SK-N-SH (cell line): Measurements from ENCODE around the gene RB1. TPM values are rescaled to one million over a fixed set of nuclear protein-coding genes. Genes with fewer than 3 reads are reported as not detected.

Source experiments
- CTCF ChIA-PET: fragments of 300-600, 350-600 bp; formaldehyde crosslinking; extraction: SDS; loops from one replicate; lab custom pipeline; 2021; lab: Yijun Ruan, JAX
- POLR2A ChIA-PET: fragments of 350-600 bp; sonication (Branson Sonifier 250); formaldehyde crosslinking; extraction: SDS; loops from one replicate; lab custom pipeline; 2020; ENCODE audit warnings: antibody characterized with exemption, inconsistent platforms; lab: Yijun Ruan, JAX
- DNase-seq: peaks from one replicate; pipeline ENCODE4 v3.0.0; 2012
- H2AFZ ChIP-seq: fragments of 200-600 bp; sonication (generic); 2 replicates; pipeline ENCODE4 v1.8.1; 2016; ENCODE audit warnings: antibody characterized with exemption, mild to moderate bottlenecking, low read depth
- H3F3A ChIP-seq: fragments of 200-600 bp; sonication (generic); replicated peaks from 2 replicates; pipeline ENCODE3; 2016; ENCODE audit warnings: antibody characterized with exemption, mild to moderate bottlenecking; ENCODE audit not compliant: insufficient read depth
- H3K27ac ChIP-seq, 2 experiments: fragments of 200-500 bp in 1 of 2; fragments of 200-600 bp in 1 of 2; sonication (Bioruptor generic) in 1 of 2; sonication (generic), shearing (Covaris generic) in 1 of 2; 2 replicates each; pipeline versions ENCODE4 v1.5.1 to v1.6.1; 2014 to 2016; ENCODE audit warnings: low read depth in 2 of 2, inconsistent platforms in 1 of 2, low read length in 1 of 2, mild to moderate bottlenecking in 1 of 2, mixed read lengths in 1 of 2
- H3K27me3 ChIP-seq: fragments of 200-600 bp; sonication (generic), shearing (Covaris generic); 2 replicates; pipeline ENCODE4 v1.6.1; 2016; ENCODE audit warnings: mixed run types; ENCODE audit not compliant: insufficient read depth
- H3K36me3 ChIP-seq, 2 experiments: fragments of 200-500 bp in 1 of 2; fragments of 200-600 bp in 1 of 2; sonication (Bioruptor generic) in 1 of 2; sonication (generic) in 1 of 2; replicated peaks in 1 of 2; 2 replicates each; pipeline versions ENCODE3 to v1.5.1; 2014 to 2016; ENCODE audit warnings: low read length in 1 of 2, mild to moderate bottlenecking in 1 of 2; ENCODE audit not compliant: insufficient read depth in 2 of 2, control insufficient read depth in 1 of 2
- H3K4me1 ChIP-seq, 2 experiments: fragments of 200-500 bp in 1 of 2; fragments of 200-600 bp in 1 of 2; sonication (Bioruptor generic) in 1 of 2; sonication (generic), shearing (Covaris generic) in 1 of 2; 2 replicates each; pipeline versions ENCODE4 v1.5.1 to v1.6.1; 2014 to 2016; ENCODE audit warnings: low read depth in 1 of 2, low read length in 1 of 2, mixed run types in 1 of 2; ENCODE audit not compliant: insufficient read depth in 2 of 2, control insufficient read depth in 1 of 2
- H3K4me2 ChIP-seq: fragments of 200-600 bp; sonication (generic), shearing (Covaris generic); 2 replicates; pipeline ENCODE4 v1.6.1; 2017; ENCODE audit warnings: mixed run types
- H3K4me3 ChIP-seq, 2 experiments: fragments of 200-500 bp in 1 of 2; fragments of 200-600 bp in 1 of 2; sonication (Bioruptor generic) in 1 of 2; sonication (generic), shearing (Covaris generic) in 1 of 2; 2 replicates each; pipeline versions ENCODE4 v1.5.1 to v1.8.1; 2014 to 2016; ENCODE audit warnings: low read depth in 2 of 2, inconsistent platforms in 1 of 2, low read length in 1 of 2, mild to moderate bottlenecking in 1 of 2, mixed read lengths in 1 of 2, moderate library complexity in 1 of 2
- H3K79me2 ChIP-seq: fragments of 200-600 bp; sonication (generic); 2 replicates; pipeline ENCODE4 v1.8.1; 2017; ENCODE audit warnings: mild to moderate bottlenecking; ENCODE audit not compliant: insufficient read depth
- H3K9ac ChIP-seq: fragments of 200-600 bp; sonication (generic); 2 replicates; pipeline ENCODE4 v1.6.1; 2017; ENCODE audit warnings: mixed run types
- H3K9me2 ChIP-seq: fragments of 200-600 bp; sonication (generic); 2 replicates; pipeline ENCODE4 v1.6.1; 2017; ENCODE audit warnings: mixed run types
- H3K9me3 ChIP-seq: fragments of 200-600 bp; sonication (generic); 2 replicates; pipeline ENCODE4 v1.6.1; 2017; ENCODE audit warnings: mixed run types, mild to moderate bottlenecking, moderate library complexity
- H4K20me1 ChIP-seq: fragments of 200-600 bp; sonication (generic); 2 replicates; pipeline ENCODE4 v1.6.1; 2017; ENCODE audit warnings: mild to moderate bottlenecking, mixed run types; ENCODE audit not compliant: insufficient read depth
- CTCF ChIP-seq: fragments of 200-600 bp; sonication (generic); IDR thresholded peaks from 2 replicates; pipeline ENCODE4 v1.6.1; 2017; ENCODE audit warnings: antibody characterized with exemption, mild to moderate bottlenecking, moderate library complexity
- ELF1 ChIP-seq: IDR thresholded peaks from 2 replicates; pipeline ENCODE4 v1.4.0; 2012
- EZH2phosphoT487 ChIP-seq: fragments of 200-600 bp; sonication (generic); IDR thresholded peaks from 2 replicates; pipeline ENCODE4 v1.6.1; 2017; ENCODE audit warnings: low read depth, mixed run types, mild to moderate bottlenecking, antibody characterized with exemption, moderate library complexity, borderline replicate concordance
- FOSL2 ChIP-seq: IDR thresholded peaks from 2 replicates; pipeline ENCODE4 v1.4.0; 2012; ENCODE audit warnings: low read depth, mild to moderate bottlenecking, moderate library complexity, borderline replicate concordance
- FOXJ3 ChIP-seq: sonication (generic); formaldehyde crosslinking; IDR thresholded peaks from 2 replicates; pipeline ENCODE4 v1.5.1; 2020; ENCODE audit warnings: mild to moderate bottlenecking, missing genetic modification reagents
- JUND ChIP-seq: IDR thresholded peaks from 2 replicates; pipeline ENCODE4 v1.4.0; 2012
- MEF2A ChIP-seq: IDR thresholded peaks from 2 replicates; pipeline ENCODE4 v1.4.0; 2012; ENCODE audit warnings: low read depth, borderline replicate concordance
- MXI1 ChIP-seq: IDR thresholded peaks from 2 replicates; pipeline ENCODE4 v1.6.1; 2012; ENCODE audit warnings: mild to moderate bottlenecking, low read depth, low read length, improper control_type of control experiment
- NFIC ChIP-seq: IDR thresholded peaks from 2 replicates; pipeline ENCODE4 v1.4.0; 2012; ENCODE audit warnings: borderline replicate concordance
- POLR2AphosphoS5 ChIP-seq: IDR thresholded peaks from 2 replicates; pipeline ENCODE4 v1.6.1; 2012; ENCODE audit warnings: low read depth, low read length
- TCF12 ChIP-seq: IDR thresholded peaks from 2 replicates; pipeline ENCODE4 v1.4.0; 2012
- ZBTB33 ChIP-seq: IDR thresholded peaks from 2 replicates; pipeline ENCODE4 v1.4.0; 2012; ENCODE audit warnings: low read depth, borderline replicate concordance
- WGBS: methylation state at CpG from one replicate; pipeline ENCODE4 v1.1.6; 2017; ENCODE audit warnings: low lambda C conversion rate; 5-methylcytosine and 5-hydroxymethylcytosine counted together
- polyA plus RNA-seq, 3 experiments: library from polyadenylated mRNA; depleted of rRNA; stranded (reverse); fragments of >200 nt; gene quantifications; 2 replicates each; pipeline ENCODE4 v1.2.3, GENCODE V29; 2012

The RB1 gene
- polyA plus RNA-seq, 1 of the 3 experiments (the other 2 are of a cell fraction) = 11.5 TPM

GRCh38 chr13:48429036-48429435, 125.5 kb downstream of the RB1 start:
- 92% methylated on average over 3 of the region's 3 CpGs for WGBS
- peaks cover 7% of the 10 kb centered on the region for H3F3A ChIP-seq
- no peaks in the 10 kb centered on the region for H3K9me3 ChIP-seq
- H3K9ac ChIP-seq = no peak overlapping the region
- CTCF ChIA-PET = interaction anchor here (1.1 kb wide), 1 partner anchor 12 kb away, joined by 3 read pairs; no protein-coding TSS in a partner anchor
- no peak overlapping the region for H3K27ac ChIP-seq
- no peak for TF ChIP-seq CTCF
- no peak for TF ChIP-seq EZH2phosphoT487
- no peak for TF ChIP-seq ZBTB33
- no peak for TF ChIP-seq NFIC
- TF ChIP-seq FOSL2 = no peak
- TF ChIP-seq MXI1 = no peak
- TF ChIP-seq TCF12 = no peak
- H3K36me3 ChIP-seq = peaks cover 0 to 11% of the 10 kb centered on the region in 2 experiments
- H4K20me1 ChIP-seq = no peaks in the 10 kb centered on the region
- no peak overlapping the region for H3K4me2 ChIP-seq
- H3K79me2 ChIP-seq = peaks cover 8% of the 10 kb centered on the region; the same call in 1 of the 2 replicates
- H3K4me3 ChIP-seq = no peak overlapping the region
- no peak for DNase-seq
- no peaks in the 10 kb centered on the region for H3K27me3 ChIP-seq
- no peaks in the 10 kb centered on the region for H3K9me2 ChIP-seq
- POLR2A ChIA-PET = no interaction called here
- no peak overlapping the region for H2AFZ ChIP-seq
- peaks cover 0 to 12% of the 10 kb centered on the region in 2 experiments; a peak in 2 of 4 replicates for H3K4me1 ChIP-seq

GRCh38 chr13:48429886-48430285, 126.3 kb downstream of the RB1 start:
- no peak overlapping the region for H2AFZ ChIP-seq
- H3F3A ChIP-seq = peaks cover 7% of the 10 kb centered on the region
- no peak overlapping the region for H3K4me2 ChIP-seq
- H3K4me3 ChIP-seq = no peak overlapping the region
- POLR2A ChIA-PET = no interaction called here
- H4K20me1 ChIP-seq = no peaks in the 10 kb centered on the region
- H3K9me2 ChIP-seq = no peaks in the 10 kb centered on the region
- H3K27ac ChIP-seq = no peak overlapping the region
- no peaks in the 10 kb centered on the region for H3K9me3 ChIP-seq
- H3K79me2 ChIP-seq = peaks cover 8% of the 10 kb centered on the region; the same call in 1 of the 2 replicates
- DNase-seq = no peak
- no peak for TF ChIP-seq ELF1
- no peak for TF ChIP-seq MEF2A
- no peak for TF ChIP-seq POLR2AphosphoS5
- TF ChIP-seq FOXJ3 (CRISPR knock-in tag) = no peak
- no peak for TF ChIP-seq JUND
- TF ChIP-seq ZBTB33 = no peak
- no peak for TF ChIP-seq MXI1
- H3K36me3 ChIP-seq = peaks cover 0 to 4% of the 10 kb centered on the region in 2 experiments
- no peak overlapping the region for H3K9ac ChIP-seq
- no peaks in the 10 kb centered on the region for H3K27me3 ChIP-seq
- peaks cover 0 to 12% of the 10 kb centered on the region in 2 experiments; a peak in 2 of 4 replicates for H3K4me1 ChIP-seq
- CTCF ChIA-PET = interaction anchor here (1.1 kb wide), 1 partner anchor 11 kb away, joined by 3 read pairs; no protein-coding TSS in a partner anchor
